Smooth muscle cell (in vitro differentiated cells): ENCODE results near the gene APBB1IP. TPM values are rescaled to one million over a fixed set of nuclear protein-coding genes. Genes with fewer than 3 reads are reported as not detected.
"Not testable (repeated sequence)": the region's sequence is repeated elsewhere in the genome, so short reads cannot be mapped to it uniquely, and the experiment has no call there.

ENCODE experiments used
- DNase-seq: peaks from one replicate; lab custom pipeline; 2025; ENCODE audit not compliant: unreplicated experiment; lab: John Stamatoyannopoulos, UW
- H2AFZ ChIP-seq: fragments of 200-600 bp; sonication (generic); 2 replicates; pipeline ENCODE4 v1.6.0; 2016; ENCODE audit warnings: antibody characterized with exemption, low read depth, mild to moderate bottlenecking
- H3F3A ChIP-seq: fragments of 200-600 bp; sonication (generic); 2 replicates; pipeline ENCODE4 v1.6.0; 2017; ENCODE audit warnings: antibody characterized with exemption, low read depth
- H3K27ac ChIP-seq: fragments of 200-600 bp; sonication (generic); 2 replicates; pipeline ENCODE4 v1.5.1; 2016; ENCODE audit warnings: low read depth, mild to moderate bottlenecking
- H3K27me3 ChIP-seq: fragments of 200-600 bp; sonication (generic); 2 replicates; pipeline ENCODE4 v1.6.1; 2016; ENCODE audit warnings: low read depth, mild to moderate bottlenecking
- H3K36me3 ChIP-seq: fragments of 200-600 bp; sonication (generic); 2 replicates; pipeline ENCODE4 v1.5.1; 2016; ENCODE audit warnings: low read depth
- H3K4me1 ChIP-seq: fragments of 200-600 bp; sonication (generic); 2 replicates; pipeline ENCODE4 v1.5.1; 2016; ENCODE audit warnings: low read depth
- H3K4me2 ChIP-seq: fragments of 200-600 bp; sonication (generic); 2 replicates; pipeline ENCODE4 v1.6.0; 2016; ENCODE audit warnings: mild to moderate bottlenecking
- H3K4me3 ChIP-seq: fragments of 200-600 bp; sonication (generic); 2 replicates; pipeline ENCODE4 v1.5.1; 2016; ENCODE audit warnings: mild to moderate bottlenecking
- H3K79me2 ChIP-seq: fragments of 200-600 bp; sonication (generic); 2 replicates; pipeline ENCODE4 v1.6.0; 2016; ENCODE audit warnings: low read depth, mild to moderate bottlenecking
- H3K9ac ChIP-seq: fragments of 200-600 bp; sonication (generic); 2 replicates; pipeline ENCODE4 v1.6.0; 2016; ENCODE audit warnings: low read depth
- H3K9me3 ChIP-seq: fragments of 200-600 bp; sonication (generic); replicated peaks from 2 replicates; pipeline ENCODE4 v1.5.1; 2016; ENCODE audit warnings: low read depth
- H4K20me1 ChIP-seq: fragments of 200-600 bp; sonication (generic); 2 replicates; pipeline ENCODE4 v1.6.0; 2016; ENCODE audit warnings: low read depth
- CTCF ChIP-seq: fragments of 200-600 bp; sonication (generic); IDR thresholded peaks from 2 replicates; pipeline ENCODE4 v1.5.1; 2017; ENCODE audit warnings: borderline replicate concordance, mild to moderate bottlenecking, antibody characterized with exemption; ENCODE audit not compliant: insufficient read depth, poor library complexity, severe bottlenecking
- WGBS: methylation state at CpG from one replicate; pipeline ENCODE4 v1.1.7; 2016; ENCODE audit warnings: low lambda C conversion rate; 5-methylcytosine and 5-hydroxymethylcytosine counted together
- polyA plus RNA-seq: library from polyadenylated mRNA; unstranded; fragments of >200 nt; fragmentation: Nextera tagmentation; extraction: Ambion mirVana; gene quantifications from 2 replicates; pipeline ENCODE4 v1.2.1, GENCODE V29; 2016
- small RNA-seq: library from RNA; depleted of rRNA; stranded (forward); fragments of <200 nt; gene quantifications from one replicate; pipeline ENCODE3, GENCODE V24; 2014
- total RNA-seq: library from RNA; depleted of rRNA; stranded (reverse); fragments of >200 nt; gene quantifications from 2 replicates; pipeline ENCODE4 v1.2.3, GENCODE V29; 2014

The APBB1IP gene
- total and polyA plus RNA-seq, 2 experiments from 2014 or later, result 0.36 to 0.39 TPM

DNA sequence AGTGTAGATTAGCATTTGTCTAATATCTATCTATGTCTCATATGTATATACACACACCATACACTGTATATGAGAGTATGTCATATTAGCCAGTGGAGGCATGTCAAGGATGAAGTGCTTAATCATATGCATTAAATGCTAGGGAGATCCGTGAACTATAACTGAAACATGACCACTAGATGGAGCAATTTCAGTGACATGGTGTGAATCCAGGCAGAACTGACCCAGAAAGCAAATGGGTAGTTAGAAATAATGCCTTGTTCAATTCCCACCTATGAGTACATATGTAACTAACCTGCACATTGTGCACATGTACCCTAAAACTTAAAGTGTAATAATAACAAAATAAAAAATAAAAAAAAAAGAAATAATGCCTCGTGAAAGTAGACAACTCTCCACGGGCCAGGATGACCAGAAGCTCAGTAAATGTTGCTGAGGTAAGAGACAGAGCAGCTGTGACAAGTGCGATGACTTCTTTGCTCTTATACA is 168.3 kb downstream of the APBB1IP start:
- H3K4me1 ChIP-seq, H3K79me2 ChIP-seq, DNase-seq, H3K4me2 ChIP-seq, H3F3A ChIP-seq, H4K20me1 ChIP-seq, H3K36me3 ChIP-seq, H3K27me3 ChIP-seq, H3K27ac ChIP-seq, H3K4me3 ChIP-seq, H3K9me3 ChIP-seq, H3K9ac ChIP-seq, H2AFZ ChIP-seq: not testable (repeated sequence)
- 57% methylated on average over 4 of the region's 4 CpGs for WGBS
- peak; percentile 52 for TF ChIP-seq CTCF

GRCh38 chr10:26612151-26612915 is 174.2 kb downstream of the APBB1IP start:
- Histone ChIP-seq H3K27me3 (no peaks in the 10 kb centered on the region), H3K9me3 (no peaks in the 10 kb centered on the region), H3K4me3 (no peak overlapping the region), H3K36me3 (no peaks in the 10 kb centered on the region), H3K4me1 (no peaks in the 10 kb centered on the region), H3K4me2 (no peak overlapping the region), H3F3A (no peaks in the 10 kb centered on the region), H4K20me1 (no peaks in the 10 kb centered on the region), H3K79me2 (no peaks in the 10 kb centered on the region), H3K9ac (no peak overlapping the region), H3K27ac (no peak overlapping the region), H2AFZ (no peak overlapping the region)
- TF ChIP-seq CTCF, result no peak
- 88% methylated on average over 5 of the region's 5 CpGs for WGBS
- DNase-seq, result no peak

Small RNA genes within 50 kb of the gene (small RNA-seq; reads per million reads assigned to genes)
- not detected for gene RNA5SP307

Other genes starting within 250 kb of the APBB1IP start
- not detected in 2 replicates for gene GAD2, start 221.6 kb upstream of the APBB1IP start, total RNA-seq
- gene GAD2, start 221.6 kb upstream of the APBB1IP start, polyA plus RNA-seq, result not detected in 2 replicates